Measurements from ENCODE around the gene COL6A2.
"Not testable (repeated sequence)": the region's sequence is repeated elsewhere in the genome, so short reads cannot be mapped to it uniquely, and the experiment has no call there.

The COL6A2 gene

DNA sequence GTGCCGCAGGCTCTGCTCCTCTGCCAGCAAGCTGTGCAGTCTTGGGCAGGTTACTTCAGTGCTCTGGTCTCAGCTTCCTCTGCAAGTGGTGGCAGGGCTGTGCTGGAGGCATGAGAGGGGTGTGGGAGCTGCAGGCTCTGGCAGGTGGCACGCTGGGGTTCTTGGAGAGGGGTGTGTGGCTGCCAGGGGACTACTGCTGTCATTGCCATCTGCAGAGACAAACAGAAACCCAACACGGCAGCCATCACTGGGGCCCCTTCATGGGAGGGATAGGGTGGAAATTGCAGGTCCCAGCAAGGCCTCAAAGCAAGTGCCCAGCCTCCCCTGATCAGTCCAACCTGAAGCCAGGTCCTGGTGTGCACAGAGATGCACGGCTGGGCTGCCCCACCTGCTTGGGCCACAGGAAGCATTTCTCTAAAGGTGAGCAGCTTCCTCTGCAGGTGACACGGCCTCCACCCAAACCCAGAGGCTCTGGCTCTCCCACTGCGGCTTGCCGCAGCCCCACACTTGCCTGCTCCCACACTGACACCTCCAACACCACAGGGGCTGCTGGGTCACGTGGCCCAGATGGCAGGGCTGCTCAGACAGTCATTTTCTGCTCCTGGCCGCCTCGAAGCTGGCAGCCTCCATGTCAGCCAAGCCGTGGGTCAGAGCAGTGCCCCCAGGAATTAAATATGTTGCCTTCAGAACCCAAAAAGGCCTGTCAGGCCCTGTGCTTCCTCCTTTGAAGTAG lies 4.1 kb upstream of the COL6A2 start:
- no peak for DNase-seq (ENCODE audit: low read depth in 4 of 4, low spot score in 1 of 4)

- DNase-seq (ENCODE audit: low read depth in 4 of 4, low spot score in 1 of 4), result no peak
Measured at GRCh38 chr21:46094401-46095082, 3.4 kb upstream of the COL6A2 start.

- DNase-seq (ENCODE audit: low read depth in 4 of 4, low spot score in 1 of 4), result no peak
Measured at GRCh38 chr21:46095083-46095719, 2.7 kb upstream of the COL6A2 start.

DNA sequence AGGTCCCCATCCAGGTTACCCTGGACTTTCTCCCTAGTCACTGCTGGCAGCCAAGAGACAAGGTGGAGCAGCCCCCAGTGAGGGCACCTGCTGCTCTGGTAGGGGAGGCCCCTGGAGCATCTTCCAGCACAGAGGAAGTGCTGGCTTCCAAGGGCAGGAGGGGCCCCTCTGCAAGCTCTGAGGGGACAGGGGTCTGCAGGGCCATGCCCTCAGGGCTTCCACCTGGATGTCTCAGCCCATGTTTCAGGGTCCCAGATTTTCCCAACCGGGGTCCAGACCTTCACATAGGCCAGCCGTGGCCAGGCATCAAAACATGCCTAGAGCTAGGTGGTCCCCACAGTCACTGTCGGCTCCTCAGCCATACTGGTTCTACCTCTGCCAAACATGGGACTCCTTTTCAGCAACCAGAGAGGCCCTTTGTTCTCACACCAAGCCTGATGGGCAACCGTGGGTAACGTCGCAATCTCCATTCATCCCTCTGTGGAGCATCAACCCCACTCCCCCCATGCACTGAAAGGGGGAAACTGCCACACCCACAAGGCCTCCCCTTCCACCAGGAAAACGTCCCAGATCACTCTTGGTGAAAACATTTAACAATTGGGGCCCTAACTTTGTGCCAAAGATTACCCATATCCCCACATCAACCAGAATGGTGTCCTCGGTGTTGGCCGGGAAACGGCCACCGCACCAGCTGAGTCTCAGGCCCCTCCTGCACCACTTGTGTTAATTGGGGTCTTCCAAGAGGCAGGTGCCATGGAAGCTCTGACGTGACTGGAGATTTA lies 1.9 kb upstream of the COL6A2 start:
- DNase-seq (ENCODE audit: low read depth in 4 of 4, low spot score in 1 of 4), result no peak

- no peak for DNase-seq (ENCODE audit: low read depth in 4 of 4, low spot score in 1 of 4)
Measured at GRCh38 chr21:46096596-46097335, 1.1 kb upstream of the COL6A2 start.

- no peak for DNase-seq (ENCODE audit: low read depth in 4 of 4, low spot score in 1 of 4)
Measured at GRCh38 chr21:46098303-46099141, 610 bp downstream of the COL6A2 start.

DNA sequence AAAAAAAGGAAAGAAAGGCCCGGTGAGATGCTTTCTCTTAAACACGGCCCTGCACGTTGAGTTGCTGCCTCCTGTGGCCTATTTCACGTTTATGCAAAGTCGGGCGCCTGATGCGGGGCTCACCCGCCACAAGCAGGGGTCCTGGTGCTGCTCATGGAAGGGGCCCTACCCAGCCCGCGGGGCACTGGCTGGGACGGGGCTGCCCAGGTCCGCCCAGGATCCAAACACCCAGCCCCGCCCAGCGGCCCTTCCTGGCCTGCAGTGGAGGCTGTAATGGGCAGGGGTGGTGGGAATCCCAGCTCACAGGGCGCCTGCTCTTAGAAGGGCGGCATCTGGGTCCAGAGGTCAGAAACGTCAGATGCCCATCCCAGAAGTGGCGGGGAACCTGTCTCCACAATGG lies 1.6 kb downstream of the COL6A2 start:
- DNase-seq (ENCODE audit: low read depth in 4 of 4, low spot score in 1 of 4), result no peak

GRCh38 chr21:46100020-46100419 lies 2.1 kb downstream of the COL6A2 start:
- no peak for DNase-seq (ENCODE audit: low read depth in 4 of 4, low spot score in 1 of 4)

GRCh38 chr21:46100426-46100825 lies 2.5 kb downstream of the COL6A2 start:
- DNase-seq (ENCODE audit: low read depth in 4 of 4, low spot score in 1 of 4), result no peak

DNA sequence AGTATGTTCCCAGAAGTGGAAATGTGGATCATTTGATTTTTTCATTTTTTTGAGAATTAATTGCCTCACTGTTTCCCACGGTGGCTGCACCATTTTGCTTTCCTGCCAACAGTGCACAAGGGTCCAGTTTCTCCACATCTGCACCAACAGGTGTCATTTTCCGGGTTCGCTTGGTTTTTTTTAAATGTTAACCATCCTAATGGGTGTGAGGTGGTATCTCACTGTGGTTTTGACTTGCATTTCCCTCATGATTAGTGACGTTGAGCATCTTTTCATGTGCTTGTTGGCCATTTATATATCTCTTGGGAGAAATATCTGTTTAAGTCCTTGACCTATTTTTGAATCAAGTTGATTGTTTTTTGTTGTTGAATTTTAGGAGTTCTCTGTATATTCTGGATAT lies 3.0 kb downstream of the COL6A2 start:
- no peak for DNase-seq (ENCODE audit: low read depth in 4 of 4, low spot score in 1 of 4)

DNA sequence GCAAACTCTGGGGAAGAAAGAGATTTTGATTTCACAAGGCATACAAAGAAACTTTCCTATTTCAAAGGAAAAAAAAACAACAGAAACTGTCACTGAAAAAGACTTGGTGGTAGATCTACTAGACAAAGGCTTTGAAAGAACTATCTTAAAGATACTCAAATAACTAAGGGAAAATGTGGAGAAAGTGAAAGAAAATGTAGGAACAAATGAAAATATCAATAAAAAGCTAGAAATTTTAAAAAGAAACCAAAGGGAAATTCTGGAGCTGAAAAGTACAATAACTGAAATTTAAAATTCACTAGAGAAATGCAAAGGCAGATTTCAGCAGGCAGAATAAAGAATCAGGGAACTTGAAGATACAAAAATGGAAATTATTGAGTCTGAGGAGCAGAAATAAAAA lies 6.2 kb downstream of the COL6A2 start:
- DNase-seq (ENCODE audit: low read depth in 4 of 4, low spot score in 1 of 4), result no peak

DNA sequence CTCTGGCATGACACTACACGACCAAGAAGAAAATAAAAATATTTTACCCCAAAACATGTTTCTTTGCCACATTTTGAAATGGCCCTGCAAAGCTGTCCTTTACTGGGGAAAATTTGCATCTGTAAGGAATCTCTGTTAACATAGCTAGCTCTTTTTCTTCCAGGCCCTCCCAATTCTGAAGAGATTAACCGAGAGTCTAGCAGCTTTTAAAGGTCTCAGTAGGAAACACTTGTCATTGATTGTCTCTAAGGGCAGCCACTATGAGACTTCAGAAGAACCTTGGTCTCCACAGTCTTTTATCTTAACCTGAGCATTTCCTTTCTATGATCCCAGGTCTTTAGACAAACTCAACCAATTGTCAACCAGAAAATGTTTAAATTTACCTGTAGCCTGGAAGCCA lies 9.5 kb downstream of the COL6A2 start:
- DNase-seq (ENCODE audit: low read depth in 4 of 4, low spot score in 1 of 4), result not testable (repeated sequence)

GRCh38 chr21:46108827-46109312 lies 11.0 kb downstream of the COL6A2 start:
- no peak for DNase-seq (ENCODE audit: low read depth in 4 of 4, low spot score in 1 of 4)

DNA sequence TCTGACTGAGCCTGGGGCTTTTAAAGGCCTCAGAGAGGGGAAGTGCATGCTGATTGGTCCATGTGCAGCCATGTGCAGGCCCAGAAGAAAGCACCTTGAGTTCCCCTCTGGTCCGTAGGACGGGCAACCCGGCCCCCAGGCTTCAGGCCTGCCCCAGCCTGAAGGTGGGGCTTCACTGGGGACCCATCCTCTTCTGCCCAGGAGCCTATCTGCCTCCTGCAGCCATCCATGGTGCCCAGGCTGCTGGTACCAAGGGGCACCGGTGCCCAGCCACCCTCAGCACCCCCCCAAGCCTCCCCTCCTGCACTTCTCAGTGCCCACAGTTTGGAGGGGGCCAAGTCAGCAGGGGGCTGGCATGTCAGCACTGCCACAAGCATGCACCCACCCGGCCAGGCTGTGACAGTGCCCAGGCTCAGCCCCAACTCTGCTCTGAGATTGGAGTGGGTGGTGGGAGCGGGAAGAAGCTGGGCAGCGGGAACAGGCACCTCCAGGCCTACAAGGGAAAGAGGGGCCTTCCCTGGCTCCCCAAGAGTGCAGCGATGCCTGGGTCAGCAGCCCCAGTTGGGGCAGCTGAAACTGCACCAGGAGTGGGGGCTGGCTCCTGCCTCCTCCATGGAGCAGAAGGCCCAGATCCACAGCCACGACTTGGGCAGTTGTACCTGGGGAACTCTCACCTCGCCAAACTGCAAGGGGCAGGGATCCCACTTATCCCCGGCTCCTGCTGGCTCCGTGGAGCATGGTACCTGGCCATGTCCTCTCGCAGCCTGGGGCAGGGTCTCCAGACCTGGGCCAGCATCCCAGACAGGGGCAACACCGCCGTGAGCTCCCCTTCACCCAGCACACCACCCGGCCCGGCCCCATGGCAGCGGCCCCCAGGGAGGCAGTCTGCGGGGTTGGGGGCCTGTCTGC lies 11.7 kb downstream of the COL6A2 start:
- DNase-seq (ENCODE audit: low read depth in 4 of 4, low spot score in 1 of 4), result no peak

- DNase-seq (ENCODE audit: low read depth in 4 of 4, low spot score in 1 of 4), result no peak
Measured at GRCh38 chr21:46110499-46111192, 12.7 kb downstream of the COL6A2 start.

- DNase-seq (ENCODE audit: low read depth in 4 of 4, low spot score in 1 of 4), result no peak
Measured at GRCh38 chr21:46111193-46111571, 13.3 kb downstream of the COL6A2 start.

DNA sequence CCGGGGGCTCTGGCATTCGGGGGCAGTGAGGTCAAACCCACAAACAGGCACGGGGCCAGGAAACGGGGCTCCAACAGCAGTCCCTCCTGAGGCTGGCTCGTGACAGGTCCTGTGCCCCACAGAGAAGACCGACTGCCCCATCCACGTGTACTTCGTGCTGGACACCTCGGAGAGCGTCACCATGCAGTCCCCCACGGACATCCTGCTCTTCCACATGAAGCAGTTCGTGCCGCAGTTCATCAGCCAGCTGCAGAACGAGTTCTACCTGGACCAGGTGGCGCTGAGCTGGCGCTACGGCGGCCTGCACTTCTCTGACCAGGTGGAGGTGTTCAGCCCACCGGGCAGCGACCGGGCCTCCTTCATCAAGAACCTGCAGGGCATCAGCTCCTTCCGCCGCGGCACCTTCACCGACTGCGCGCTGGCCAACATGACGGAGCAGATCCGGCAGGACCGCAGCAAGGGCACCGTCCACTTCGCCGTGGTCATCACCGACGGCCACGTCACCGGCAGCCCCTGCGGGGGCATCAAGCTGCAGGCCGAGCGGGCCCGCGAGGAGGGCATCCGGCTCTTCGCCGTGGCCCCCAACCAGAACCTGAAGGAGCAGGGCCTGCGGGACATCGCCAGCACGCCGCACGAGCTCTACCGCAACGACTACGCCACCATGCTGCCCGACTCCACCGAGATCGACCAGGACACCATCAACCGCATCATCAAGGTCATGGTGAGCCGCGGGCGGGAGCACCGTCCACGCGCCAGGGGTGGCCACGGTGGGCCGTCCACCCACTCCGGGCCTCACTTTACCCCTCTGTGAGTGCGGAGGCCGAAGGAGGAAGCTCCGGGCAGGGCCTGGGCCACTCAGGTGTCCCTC lies 14.2 kb downstream of the COL6A2 start:
- DNase-seq (ENCODE audit: low read depth in 4 of 4, low spot score in 1 of 4), result no peak

Measured in stimulated activated CD4-positive, alpha-beta T cell treated with anti-CD3 and anti-CD28 coated beads, Interleukin-1b, Interleukin-23, amount 100 ng/mL, for 24 hours (primary cell).